GM12875 (cell line): Measurements from ENCODE around the gene WDTC1.

Source experiments
- H3K4me3 ChIP-seq: one replicate; pipeline ENCODE4 v1.5.1; 2011; ENCODE audit warnings: low read depth, low read length, control low read depth
- TF ChIP-seq, protein P1 (sequence below): IDR thresholded peaks from 2 replicates; pipeline ENCODE4 v1.5.1; 2011; ENCODE audit warnings: low read depth, mild to moderate bottlenecking, control low read depth, inconsistent platforms, low read length, moderate library complexity, borderline replicate concordance; ENCODE audit not compliant: insufficient read depth

WDTC1 gene

GRCh38 chr1:27335506-27336422 lies 101.3 kb downstream of the WDTC1 start:
- H3K4me3 ChIP-seq = no peak overlapping the region
- TF ChIP-seq, protein P1, sequence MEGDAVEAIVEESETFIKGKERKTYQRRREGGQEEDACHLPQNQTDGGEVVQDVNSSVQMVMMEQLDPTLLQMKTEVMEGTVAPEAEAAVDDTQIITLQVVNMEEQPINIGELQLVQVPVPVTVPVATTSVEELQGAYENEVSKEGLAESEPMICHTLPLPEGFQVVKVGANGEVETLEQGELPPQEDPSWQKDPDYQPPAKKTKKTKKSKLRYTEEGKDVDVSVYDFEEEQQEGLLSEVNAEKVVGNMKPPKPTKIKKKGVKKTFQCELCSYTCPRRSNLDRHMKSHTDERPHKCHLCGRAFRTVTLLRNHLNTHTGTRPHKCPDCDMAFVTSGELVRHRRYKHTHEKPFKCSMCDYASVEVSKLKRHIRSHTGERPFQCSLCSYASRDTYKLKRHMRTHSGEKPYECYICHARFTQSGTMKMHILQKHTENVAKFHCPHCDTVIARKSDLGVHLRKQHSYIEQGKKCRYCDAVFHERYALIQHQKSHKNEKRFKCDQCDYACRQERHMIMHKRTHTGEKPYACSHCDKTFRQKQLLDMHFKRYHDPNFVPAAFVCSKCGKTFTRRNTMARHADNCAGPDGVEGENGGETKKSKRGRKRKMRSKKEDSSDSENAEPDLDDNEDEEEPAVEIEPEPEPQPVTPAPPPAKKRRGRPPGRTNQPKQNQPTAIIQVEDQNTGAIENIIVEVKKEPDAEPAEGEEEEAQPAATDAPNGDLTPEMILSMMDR = no peak

DNA sequence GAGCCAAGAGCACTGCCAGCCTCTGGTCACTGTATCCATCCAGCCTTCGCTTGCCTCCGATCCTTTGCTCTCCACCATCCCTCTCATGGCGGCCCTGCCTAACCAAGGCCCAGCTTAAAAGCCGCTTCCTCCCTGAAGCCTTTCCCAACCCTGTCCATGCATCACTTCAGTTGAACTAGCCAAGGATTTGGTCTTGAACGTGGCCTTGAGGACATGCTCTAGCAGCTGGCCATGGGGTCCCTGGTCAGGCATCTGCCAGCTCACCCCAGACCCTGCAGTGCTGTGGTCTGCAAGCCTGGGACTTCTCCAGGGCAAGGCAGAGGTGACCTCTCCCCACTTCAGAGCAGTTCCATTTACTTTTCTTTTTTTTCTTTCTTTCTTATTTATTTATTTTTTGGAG lies 102.3 kb downstream of the WDTC1 start:
- TF ChIP-seq, protein P1 = no peak
- no peak overlapping the region for H3K4me3 ChIP-seq

DNA sequence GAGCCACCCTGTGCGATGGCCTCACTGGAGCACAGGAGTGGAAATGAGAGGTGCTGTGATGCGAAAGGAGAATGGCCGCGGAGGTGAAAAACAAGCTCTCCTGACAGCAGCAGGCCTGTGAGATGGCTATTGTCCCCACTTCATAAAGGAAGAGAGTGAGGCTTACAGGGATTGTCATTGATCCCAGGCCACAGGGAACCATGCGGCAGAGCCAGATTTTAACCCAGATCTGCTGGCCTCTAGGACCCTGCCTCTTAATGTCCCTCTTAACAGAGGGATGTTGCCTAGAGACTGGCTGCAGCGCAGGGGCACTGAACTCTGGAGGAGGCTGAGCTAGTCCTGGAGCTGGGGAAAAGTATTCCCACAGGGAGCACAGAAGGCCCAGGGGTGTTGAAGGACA lies 104.3 kb downstream of the WDTC1 start:
- H3K4me3 ChIP-seq = no peak overlapping the region
- TF ChIP-seq, protein P1 = no peak

GRCh38 chr1:27339213-27339612 lies 104.8 kb downstream of the WDTC1 start:
- TF ChIP-seq, protein P1 = no peak
- no peak overlapping the region for H3K4me3 ChIP-seq

- TF ChIP-seq, protein P1 = no peak
- H3K4me3 ChIP-seq = peak within 1 kb of the TSS; percentile 50
These were observed 107.3 kb downstream of the WDTC1 start, which contains the start of gene SYTL1 for GRCh38 chr1:27341525-27342252. TSS of gene SYTL1 (plus strand) at chr1:27342022. CDS start at chr1:27345335, 3,313 bp downstream.

DNA sequence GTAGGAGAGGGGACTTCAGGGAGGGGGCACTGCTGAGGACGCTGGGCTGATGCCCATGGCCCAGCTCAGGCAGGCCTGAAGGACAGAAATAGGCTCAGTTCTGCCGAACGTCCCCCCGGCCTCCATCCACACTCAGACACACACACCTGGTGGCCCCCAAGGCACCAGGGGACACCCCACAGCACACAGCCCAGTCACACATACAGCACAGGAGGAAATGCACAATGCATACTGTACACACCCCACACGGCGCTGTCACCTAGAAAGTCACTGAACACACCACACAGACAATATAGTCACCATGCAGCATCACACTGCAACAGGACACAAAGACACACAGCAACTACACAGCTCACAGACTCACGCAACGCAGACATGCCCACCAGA lies 108.0 kb downstream of the WDTC1 start:
- TF ChIP-seq, protein P1 = no peak
- peak overlapping the region; percentile 50 for H3K4me3 ChIP-seq
